IMR-90 (cell line): ENCODE results near the gene PIKFYVE.

Source experiments
- BHLHE40 ChIP-seq: fragments of 150-350 bp; IDR thresholded peaks from 2 replicates; pipeline ENCODE4 v1.6.1; 2016; ENCODE audit warnings: mild to moderate bottlenecking, low read depth, low read length
- CEBPB ChIP-seq: IDR thresholded peaks from 2 replicates; pipeline ENCODE4 v1.6.1; 2012; ENCODE audit warnings: low read depth, low read length, improper control_type of control experiment
- CHD1 ChIP-seq: IDR thresholded peaks from 2 replicates; pipeline ENCODE4 v1.6.1; 2012; ENCODE audit warnings: low read depth, low read length, improper control_type of control experiment
- MXI1 ChIP-seq: IDR thresholded peaks from 2 replicates; pipeline ENCODE4 v1.6.1; 2012; ENCODE audit warnings: low read depth, mild to moderate bottlenecking, low read length, moderate library complexity, borderline replicate concordance
- NFE2L2 ChIP-seq: fragments of 150-350 bp; IDR thresholded peaks from 2 replicates; pipeline ENCODE4 v1.6.1; 2016; ENCODE audit warnings: low read depth, mild to moderate bottlenecking, low read length
- POLR2A ChIP-seq: IDR thresholded peaks from 2 replicates; pipeline ENCODE4 v1.6.1; 2012; ENCODE audit warnings: mild to moderate bottlenecking, low read depth, low read length
- RAD21 ChIP-seq: IDR thresholded peaks from 2 replicates; pipeline ENCODE4 v1.6.1; 2012; ENCODE audit warnings: low read length, improper control_type of control experiment
- RFX5 ChIP-seq: IDR thresholded peaks from 2 replicates; pipeline ENCODE4 v1.8.0; 2012; ENCODE audit warnings: low read depth, mild to moderate bottlenecking, low read length, moderate library complexity
- SMC3 ChIP-seq: fragments of 150-350 bp; IDR thresholded peaks from 2 replicates; pipeline ENCODE4 v1.6.1; 2016; ENCODE audit warnings: low read depth, mild to moderate bottlenecking, antibody characterized with exemption, low read length, moderate library complexity
- TF ChIP-seq, protein P1 (sequence below): conservative IDR thresholded peaks from 2 replicates; pipeline ENCODE4 v1.5.1; 2012; ENCODE audit warnings: mild to moderate bottlenecking, low read depth, low read length, improper control_type of control experiment
- TF ChIP-seq, protein P2 (sequence below): fragments of 150-350 bp; IDR thresholded peaks from 2 replicates; pipeline ENCODE4 v1.6.1; 2017; ENCODE audit warnings: mild to moderate bottlenecking, antibody characterized with exemption, low read length, low read depth

DNA sequence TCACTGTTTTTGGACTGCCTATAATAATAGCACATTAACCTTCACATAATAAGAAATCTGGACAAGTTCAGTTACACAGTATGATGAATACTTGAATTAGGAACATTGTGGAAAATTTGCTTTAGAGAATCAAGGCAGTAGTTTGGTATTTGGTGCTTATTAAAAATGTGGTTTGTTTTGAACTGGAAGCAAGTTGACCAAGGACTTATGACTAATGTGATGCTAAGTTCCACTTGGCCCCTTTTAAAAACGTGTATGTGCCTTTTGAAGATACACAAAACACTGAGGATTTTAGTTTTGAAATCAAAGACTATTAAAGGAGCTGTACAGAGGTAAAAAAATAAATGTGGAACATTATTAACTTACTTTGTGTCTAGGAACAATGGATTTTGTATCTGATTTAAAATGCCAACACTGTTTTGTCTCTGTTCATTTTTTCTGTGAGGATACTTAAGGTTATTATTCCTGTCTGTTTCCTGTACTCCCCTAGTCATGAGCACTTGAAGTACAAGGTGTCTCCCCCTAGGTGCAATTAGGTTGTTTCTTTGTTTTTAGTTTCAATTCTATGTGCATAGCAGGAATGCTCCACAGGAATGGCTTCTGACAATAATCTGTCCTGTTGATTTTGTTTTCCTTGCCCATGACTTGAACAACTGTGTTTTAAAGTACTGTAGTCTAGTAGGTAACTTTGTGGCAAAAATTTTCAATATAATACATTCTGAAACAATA, 91.0 kb downstream of the PIKFYVE start:
- TF ChIP-seq, protein P1, sequence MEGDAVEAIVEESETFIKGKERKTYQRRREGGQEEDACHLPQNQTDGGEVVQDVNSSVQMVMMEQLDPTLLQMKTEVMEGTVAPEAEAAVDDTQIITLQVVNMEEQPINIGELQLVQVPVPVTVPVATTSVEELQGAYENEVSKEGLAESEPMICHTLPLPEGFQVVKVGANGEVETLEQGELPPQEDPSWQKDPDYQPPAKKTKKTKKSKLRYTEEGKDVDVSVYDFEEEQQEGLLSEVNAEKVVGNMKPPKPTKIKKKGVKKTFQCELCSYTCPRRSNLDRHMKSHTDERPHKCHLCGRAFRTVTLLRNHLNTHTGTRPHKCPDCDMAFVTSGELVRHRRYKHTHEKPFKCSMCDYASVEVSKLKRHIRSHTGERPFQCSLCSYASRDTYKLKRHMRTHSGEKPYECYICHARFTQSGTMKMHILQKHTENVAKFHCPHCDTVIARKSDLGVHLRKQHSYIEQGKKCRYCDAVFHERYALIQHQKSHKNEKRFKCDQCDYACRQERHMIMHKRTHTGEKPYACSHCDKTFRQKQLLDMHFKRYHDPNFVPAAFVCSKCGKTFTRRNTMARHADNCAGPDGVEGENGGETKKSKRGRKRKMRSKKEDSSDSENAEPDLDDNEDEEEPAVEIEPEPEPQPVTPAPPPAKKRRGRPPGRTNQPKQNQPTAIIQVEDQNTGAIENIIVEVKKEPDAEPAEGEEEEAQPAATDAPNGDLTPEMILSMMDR: no peak
- TF ChIP-seq CEBPB: no peak
- no peak for TF ChIP-seq POLR2A
- TF ChIP-seq RFX5: no peak
- TF ChIP-seq RAD21: no peak
- TF ChIP-seq BHLHE40: no peak
- no peak for TF ChIP-seq SMC3
- TF ChIP-seq CHD1: no peak
- TF ChIP-seq MXI1: no peak
- no peak for TF ChIP-seq NFE2L2
- TF ChIP-seq, protein P2, sequence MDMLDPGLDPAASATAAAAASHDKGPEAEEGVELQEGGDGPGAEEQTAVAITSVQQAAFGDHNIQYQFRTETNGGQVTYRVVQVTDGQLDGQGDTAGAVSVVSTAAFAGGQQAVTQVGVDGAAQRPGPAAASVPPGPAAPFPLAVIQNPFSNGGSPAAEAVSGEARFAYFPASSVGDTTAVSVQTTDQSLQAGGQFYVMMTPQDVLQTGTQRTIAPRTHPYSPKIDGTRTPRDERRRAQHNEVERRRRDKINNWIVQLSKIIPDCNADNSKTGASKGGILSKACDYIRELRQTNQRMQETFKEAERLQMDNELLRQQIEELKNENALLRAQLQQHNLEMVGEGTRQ: no peak
